ENCODE measurements around the gene TNFRSF8.

TNFRSF8 gene

GRCh38 chr1:12085643-12086260 is 22.6 kb downstream of the TNFRSF8 start:
- H3K27ac ChIP-seq (ENCODE audit: insufficient read depth, low read depth, low read length, poor library complexity, severe bottlenecking), result no peak overlapping the region
- H3K27me3 ChIP-seq (ENCODE audit: control insufficient read depth, insufficient read depth, low read length, poor library complexity, severe bottlenecking), result no peaks in the 10 kb centered on the region
- no peaks in the 10 kb centered on the region for H3K9me3 ChIP-seq (ENCODE audit: control insufficient read depth, low read length)
- 92 to 94% methylated on average over 14 of the region's 14 CpGs for WGBS, 2 experiments
- H3K4me3 ChIP-seq (ENCODE audit: insufficient read depth, low read depth, low read length), result no peak overlapping the region
- H3K36me3 ChIP-seq (ENCODE audit: control insufficient read depth, insufficient read depth, low read length), result no peaks in the 10 kb centered on the region
- no peaks in the 10 kb centered on the region for H3K4me1 ChIP-seq (ENCODE audit: control insufficient read depth, insufficient read depth, low read length)

DNA sequence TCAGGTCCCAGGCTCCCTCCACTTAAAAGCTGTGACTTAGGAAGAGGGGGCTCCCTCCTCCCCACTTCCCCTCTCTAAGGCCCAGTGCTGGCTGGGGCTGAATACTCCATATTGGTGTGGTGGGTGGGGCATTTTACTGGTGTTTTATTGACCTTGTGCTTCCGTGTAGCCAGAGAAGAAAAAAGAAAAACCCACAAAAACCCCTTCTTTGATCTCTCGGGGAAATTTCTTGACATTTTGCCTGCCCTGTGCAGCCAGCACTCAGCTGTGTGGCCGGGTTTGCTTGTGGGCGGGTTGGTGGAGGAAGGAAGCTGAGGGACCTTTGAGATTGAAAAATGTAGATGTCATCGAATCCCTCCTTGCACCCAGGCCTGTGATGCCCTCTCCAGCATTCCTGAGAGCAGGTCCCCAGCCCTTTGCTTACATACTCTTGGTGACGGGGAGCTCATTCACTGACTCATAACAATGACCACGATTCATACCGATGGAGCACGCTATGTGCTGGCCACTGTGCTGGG is 24.8 kb downstream of the TNFRSF8 start:
- Histone ChIP-seq H3K36me3 (ENCODE audit: control insufficient read depth, insufficient read depth, low read length) (no peaks in the 10 kb centered on the region), H3K9me3 (ENCODE audit: control insufficient read depth, low read length) (no peaks in the 10 kb centered on the region), H3K4me3 (ENCODE audit: insufficient read depth, low read depth, low read length) (no peak overlapping the region), H3K27ac (ENCODE audit: insufficient read depth, low read depth, low read length, poor library complexity, severe bottlenecking) (no peak overlapping the region), H3K27me3 (ENCODE audit: control insufficient read depth, insufficient read depth, low read length, poor library complexity, severe bottlenecking) (no peaks in the 10 kb centered on the region), H3K4me1 (ENCODE audit: control insufficient read depth, insufficient read depth, low read length) (no peaks in the 10 kb centered on the region)
- 94 to 96% methylated on average over 9 of the region's 9 CpGs for WGBS, 2 experiments

DNA sequence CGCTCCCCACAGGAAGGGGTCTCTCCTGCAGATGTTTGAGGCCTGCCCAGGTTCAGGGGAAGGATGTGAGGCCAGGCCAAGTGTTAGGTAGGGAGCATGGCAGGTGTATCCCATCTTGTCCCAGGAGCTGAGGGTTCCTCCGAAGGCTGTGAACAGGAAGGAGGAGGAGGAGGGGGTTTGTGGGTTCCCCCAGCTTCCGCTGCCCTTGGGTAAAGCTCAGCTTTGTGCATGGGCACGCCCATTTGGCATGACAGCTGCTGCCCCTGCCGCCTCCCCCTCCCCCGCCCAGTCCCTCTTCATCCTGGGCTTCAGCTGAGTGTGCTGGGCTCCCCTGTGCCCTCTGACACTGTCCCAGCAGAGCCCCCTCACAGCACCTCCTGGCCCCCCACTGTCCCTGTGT is 25.5 kb downstream of the TNFRSF8 start:
- no peaks in the 10 kb centered on the region for H3K36me3 ChIP-seq (ENCODE audit: control insufficient read depth, insufficient read depth, low read length)
- no peaks in the 10 kb centered on the region for H3K4me1 ChIP-seq (ENCODE audit: control insufficient read depth, insufficient read depth, low read length)
- H3K27me3 ChIP-seq (ENCODE audit: control insufficient read depth, insufficient read depth, low read length, poor library complexity, severe bottlenecking), result no peaks in the 10 kb centered on the region
- H3K9me3 ChIP-seq (ENCODE audit: control insufficient read depth, low read length), result no peaks in the 10 kb centered on the region
- WGBS, 2 experiments, result 88 to 94% methylated on average over 6 of the region's 6 CpGs
- no peak overlapping the region for H3K27ac ChIP-seq (ENCODE audit: insufficient read depth, low read depth, low read length, poor library complexity, severe bottlenecking)
- H3K4me3 ChIP-seq (ENCODE audit: insufficient read depth, low read depth, low read length), result no peak overlapping the region

GRCh38 chr1:12090326-12090725 is 27.2 kb downstream of the TNFRSF8 start:
- Histone ChIP-seq H3K9me3 (ENCODE audit: control insufficient read depth, low read length) (no peaks in the 10 kb centered on the region), H3K27me3 (ENCODE audit: control insufficient read depth, insufficient read depth, low read length, poor library complexity, severe bottlenecking) (no peaks in the 10 kb centered on the region), H3K36me3 (ENCODE audit: control insufficient read depth, insufficient read depth, low read length) (no peaks in the 10 kb centered on the region), H3K4me3 (ENCODE audit: insufficient read depth, low read depth, low read length) (no peak overlapping the region), H3K27ac (ENCODE audit: insufficient read depth, low read depth, low read length, poor library complexity, severe bottlenecking) (no peak overlapping the region), H3K4me1 (ENCODE audit: control insufficient read depth, insufficient read depth, low read length) (no peaks in the 10 kb centered on the region)
- WGBS, 2 experiments, result 87 to 90% methylated on average over 3 of the region's 3 CpGs

DNA sequence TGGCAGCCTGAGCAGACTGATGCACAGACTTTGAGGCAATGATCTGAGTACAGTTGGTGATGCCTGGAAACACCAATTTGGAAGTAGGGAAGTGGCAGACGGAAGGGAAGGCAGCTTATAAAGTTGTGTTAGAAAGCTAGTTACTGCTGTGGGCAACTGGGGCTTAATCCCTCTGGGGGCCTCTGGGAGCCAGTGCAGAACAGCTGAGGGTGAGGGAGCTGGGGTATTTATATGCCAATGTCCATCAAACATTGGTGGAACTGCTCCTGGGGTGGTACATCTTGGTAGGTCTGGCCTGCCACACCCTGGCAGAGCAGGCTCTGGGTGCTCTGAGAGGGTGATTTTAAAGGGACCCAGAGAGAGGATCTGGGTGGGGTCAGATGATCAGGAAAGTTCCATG is 28.1 kb downstream of the TNFRSF8 start:
- H3K27ac ChIP-seq (ENCODE audit: insufficient read depth, low read depth, low read length, poor library complexity, severe bottlenecking), result no peak overlapping the region
- no peak overlapping the region for H3K4me3 ChIP-seq (ENCODE audit: insufficient read depth, low read depth, low read length)
- no peaks in the 10 kb centered on the region for H3K9me3 ChIP-seq (ENCODE audit: control insufficient read depth, low read length)
- H3K27me3 ChIP-seq (ENCODE audit: control insufficient read depth, insufficient read depth, low read length, poor library complexity, severe bottlenecking), result no peaks in the 10 kb centered on the region
- 95 to 96% methylated on average over 1 of the region's 1 CpG for WGBS, 2 experiments
- H3K36me3 ChIP-seq (ENCODE audit: control insufficient read depth, insufficient read depth, low read length), result no peaks in the 10 kb centered on the region
- H3K4me1 ChIP-seq (ENCODE audit: control insufficient read depth, insufficient read depth, low read length), result no peaks in the 10 kb centered on the region

- Histone ChIP-seq H3K9me3 (ENCODE audit: control insufficient read depth, low read length) (no peaks in the 10 kb centered on the region), H3K4me1 (ENCODE audit: control insufficient read depth, insufficient read depth, low read length) (no peaks in the 10 kb centered on the region), H3K4me3 (ENCODE audit: insufficient read depth, low read depth, low read length) (no peak overlapping the region), H3K36me3 (ENCODE audit: control insufficient read depth, insufficient read depth, low read length) (no peaks in the 10 kb centered on the region), H3K27ac (ENCODE audit: insufficient read depth, low read depth, low read length, poor library complexity, severe bottlenecking) (no peak overlapping the region), H3K27me3 (ENCODE audit: control insufficient read depth, insufficient read depth, low read length, poor library complexity, severe bottlenecking) (no peaks in the 10 kb centered on the region)
- WGBS, 2 experiments, result 78 to 79% methylated on average over 3 of the region's 3 CpGs
Observed at GRCh38 chr1:12094180-12094579, 31.1 kb downstream of the TNFRSF8 start.

DNA sequence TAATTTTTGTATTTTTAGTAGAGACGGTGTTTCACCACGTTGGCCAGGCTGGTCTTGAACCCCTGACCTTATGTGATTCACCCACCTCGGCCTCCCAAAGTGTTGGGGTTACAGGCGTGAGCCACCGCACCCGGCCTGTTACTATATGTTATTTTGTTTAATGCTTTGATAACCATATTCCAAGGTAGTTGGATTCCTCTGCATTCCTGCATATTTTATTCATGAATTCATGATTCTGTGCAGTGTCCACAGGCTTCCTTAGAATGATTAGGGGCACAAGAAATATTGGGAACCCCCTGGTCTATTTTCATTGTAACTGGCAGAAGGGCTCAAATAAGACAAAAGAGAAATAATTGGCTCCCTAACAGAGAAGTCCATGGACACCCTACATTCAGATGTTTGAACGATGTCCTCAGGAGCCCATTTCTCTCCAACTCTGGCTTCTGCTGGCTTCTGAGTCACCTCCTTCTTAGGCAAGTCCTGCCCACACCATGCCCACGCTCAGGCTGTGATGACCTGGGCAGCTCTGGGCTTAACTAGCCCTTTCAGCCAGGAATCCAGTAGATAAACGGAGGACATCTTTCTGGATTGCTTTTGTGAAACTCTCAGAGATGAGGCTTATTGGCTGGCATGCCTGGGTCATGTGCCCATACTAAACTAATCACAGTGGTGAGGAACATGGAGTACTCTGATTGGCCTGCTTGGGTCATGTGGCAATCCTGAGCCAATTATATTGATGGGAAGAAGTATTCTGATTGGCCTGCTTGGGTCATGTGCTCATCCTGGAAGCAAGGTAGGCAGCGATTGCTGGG is 32.6 kb downstream of the TNFRSF8 start:
- Histone ChIP-seq H3K36me3 (ENCODE audit: control insufficient read depth, insufficient read depth, low read length) (no peaks in the 10 kb centered on the region), H3K27ac (ENCODE audit: insufficient read depth, low read depth, low read length, poor library complexity, severe bottlenecking) (no peak overlapping the region), H3K27me3 (ENCODE audit: control insufficient read depth, insufficient read depth, low read length, poor library complexity, severe bottlenecking) (no peaks in the 10 kb centered on the region), H3K4me3 (ENCODE audit: insufficient read depth, low read depth, low read length) (no peak overlapping the region), H3K9me3 (ENCODE audit: control insufficient read depth, low read length) (no peaks in the 10 kb centered on the region), H3K4me1 (ENCODE audit: control insufficient read depth, insufficient read depth, low read length) (no peaks in the 10 kb centered on the region)
- 93 to 96% methylated on average over 10 of the region's 10 CpGs for WGBS, 2 experiments

GRCh38 chr1:12096615-12097014 is 33.5 kb downstream of the TNFRSF8 start:
- Histone ChIP-seq H3K4me1 (ENCODE audit: control insufficient read depth, insufficient read depth, low read length) (no peaks in the 10 kb centered on the region), H3K9me3 (ENCODE audit: control insufficient read depth, low read length) (no peaks in the 10 kb centered on the region), H3K27ac (ENCODE audit: insufficient read depth, low read depth, low read length, poor library complexity, severe bottlenecking) (no peak overlapping the region), H3K36me3 (ENCODE audit: control insufficient read depth, insufficient read depth, low read length) (no peaks in the 10 kb centered on the region), H3K4me3 (ENCODE audit: insufficient read depth, low read depth, low read length) (no peak overlapping the region), H3K27me3 (ENCODE audit: control insufficient read depth, insufficient read depth, low read length, poor library complexity, severe bottlenecking) (no peaks in the 10 kb centered on the region)
- 89 to 94% methylated on average over 5 of the region's 5 CpGs for WGBS, 2 experiments

GRCh38 chr1:12097321-12097720 is 34.2 kb downstream of the TNFRSF8 start:
- Histone ChIP-seq H3K27ac (ENCODE audit: insufficient read depth, low read depth, low read length, poor library complexity, severe bottlenecking) (no peak overlapping the region), H3K4me1 (ENCODE audit: control insufficient read depth, insufficient read depth, low read length) (no peaks in the 10 kb centered on the region), H3K4me3 (ENCODE audit: insufficient read depth, low read depth, low read length) (no peak overlapping the region), H3K27me3 (ENCODE audit: control insufficient read depth, insufficient read depth, low read length, poor library complexity, severe bottlenecking) (no peaks in the 10 kb centered on the region), H3K9me3 (ENCODE audit: control insufficient read depth, low read length) (no peaks in the 10 kb centered on the region), H3K36me3 (ENCODE audit: control insufficient read depth, insufficient read depth, low read length) (no peaks in the 10 kb centered on the region)

GRCh38 chr1:12098786-12099185 is 35.7 kb downstream of the TNFRSF8 start:
- Histone ChIP-seq H3K36me3 (ENCODE audit: control insufficient read depth, insufficient read depth, low read length) (no peaks in the 10 kb centered on the region), H3K4me3 (ENCODE audit: insufficient read depth, low read depth, low read length) (no peak overlapping the region), H3K27me3 (ENCODE audit: control insufficient read depth, insufficient read depth, low read length, poor library complexity, severe bottlenecking) (no peaks in the 10 kb centered on the region), H3K27ac (ENCODE audit: insufficient read depth, low read depth, low read length, poor library complexity, severe bottlenecking) (no peak overlapping the region), H3K9me3 (ENCODE audit: control insufficient read depth, low read length) (no peaks in the 10 kb centered on the region), H3K4me1 (ENCODE audit: control insufficient read depth, insufficient read depth, low read length) (no peaks in the 10 kb centered on the region)
- WGBS, 2 experiments, result 60 to 86% methylated on average over 1 of the region's 1 CpG
